ENCODE results near the gene PLCL2.

Gene PLCL2

DNA sequence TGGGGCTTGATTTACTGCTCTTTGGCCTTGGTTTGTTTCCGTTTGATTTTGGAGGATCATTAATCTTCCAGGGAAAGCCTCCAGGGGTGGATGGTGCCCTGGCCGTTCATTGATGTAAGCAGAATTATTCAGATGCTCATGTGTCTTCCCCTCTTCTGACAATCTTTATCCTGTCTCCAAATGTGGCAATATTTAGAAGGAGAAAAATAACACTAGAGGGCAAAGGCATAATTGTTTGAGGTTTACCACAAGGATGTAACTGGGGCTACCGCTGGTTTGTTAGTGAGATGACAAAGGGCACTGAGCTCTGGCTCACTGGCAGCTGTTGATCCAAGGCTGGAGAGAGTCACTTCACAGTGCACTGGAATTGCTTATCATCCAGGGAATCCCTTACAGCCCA lies 18.2 kb upstream of the PLCL2 start:
- peak in 1 of 2 donors; percentile 17 for DNase-seq

DNA sequence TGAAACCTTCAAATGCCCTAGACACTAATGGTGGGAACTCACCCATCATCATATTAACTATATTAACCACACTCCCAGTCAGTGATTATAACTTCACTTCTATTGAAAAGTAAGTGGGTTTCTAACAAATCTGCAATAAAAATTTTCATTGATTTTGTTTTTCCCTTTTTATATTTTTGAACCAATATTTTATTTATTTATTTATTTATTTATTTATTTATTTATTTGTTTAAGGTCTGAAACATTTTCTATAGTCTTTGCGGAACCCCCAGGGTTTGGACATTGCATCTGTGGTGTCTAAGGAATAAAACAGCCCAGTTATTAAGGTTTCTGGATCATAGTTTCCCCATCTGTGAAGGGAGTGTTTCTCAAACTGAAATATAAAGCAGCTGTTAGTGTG lies 16.2 kb upstream of the PLCL2 start:
- no peak for DNase-seq

DNA sequence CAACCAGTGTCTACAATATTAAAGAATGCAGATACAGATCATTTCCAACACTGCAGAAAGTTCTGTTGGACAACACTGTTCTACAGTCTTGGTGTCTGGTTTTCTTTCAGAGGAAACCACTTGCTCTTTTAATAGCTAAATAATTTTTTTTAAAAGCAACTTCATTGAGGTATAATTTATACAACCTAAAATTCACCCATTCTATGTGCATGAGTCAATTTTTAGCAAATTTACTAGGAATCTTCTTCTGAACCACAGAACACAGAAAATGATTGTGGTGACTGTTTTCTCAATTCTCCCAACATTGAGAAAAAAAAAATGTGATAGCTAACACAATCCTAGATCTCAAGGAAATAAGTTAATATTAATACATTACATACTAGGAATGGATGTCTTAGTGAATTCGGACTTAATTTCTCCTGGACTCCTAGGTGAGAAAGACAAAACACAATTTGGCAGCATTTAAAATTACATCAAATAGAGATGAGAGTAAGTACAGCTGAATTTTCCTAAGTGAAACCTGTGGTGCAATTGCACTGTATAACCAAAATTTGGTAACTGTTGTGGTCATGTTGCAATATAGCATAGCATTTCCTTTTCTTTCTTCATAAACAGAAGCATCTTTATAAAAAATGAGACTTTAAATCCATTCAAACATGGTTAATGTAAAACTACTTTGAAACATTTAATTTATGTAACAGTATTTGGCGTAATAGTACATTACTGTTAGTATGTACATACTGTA lies 15.3 kb upstream of the PLCL2 start:
- DNase-seq = no peak

DNA sequence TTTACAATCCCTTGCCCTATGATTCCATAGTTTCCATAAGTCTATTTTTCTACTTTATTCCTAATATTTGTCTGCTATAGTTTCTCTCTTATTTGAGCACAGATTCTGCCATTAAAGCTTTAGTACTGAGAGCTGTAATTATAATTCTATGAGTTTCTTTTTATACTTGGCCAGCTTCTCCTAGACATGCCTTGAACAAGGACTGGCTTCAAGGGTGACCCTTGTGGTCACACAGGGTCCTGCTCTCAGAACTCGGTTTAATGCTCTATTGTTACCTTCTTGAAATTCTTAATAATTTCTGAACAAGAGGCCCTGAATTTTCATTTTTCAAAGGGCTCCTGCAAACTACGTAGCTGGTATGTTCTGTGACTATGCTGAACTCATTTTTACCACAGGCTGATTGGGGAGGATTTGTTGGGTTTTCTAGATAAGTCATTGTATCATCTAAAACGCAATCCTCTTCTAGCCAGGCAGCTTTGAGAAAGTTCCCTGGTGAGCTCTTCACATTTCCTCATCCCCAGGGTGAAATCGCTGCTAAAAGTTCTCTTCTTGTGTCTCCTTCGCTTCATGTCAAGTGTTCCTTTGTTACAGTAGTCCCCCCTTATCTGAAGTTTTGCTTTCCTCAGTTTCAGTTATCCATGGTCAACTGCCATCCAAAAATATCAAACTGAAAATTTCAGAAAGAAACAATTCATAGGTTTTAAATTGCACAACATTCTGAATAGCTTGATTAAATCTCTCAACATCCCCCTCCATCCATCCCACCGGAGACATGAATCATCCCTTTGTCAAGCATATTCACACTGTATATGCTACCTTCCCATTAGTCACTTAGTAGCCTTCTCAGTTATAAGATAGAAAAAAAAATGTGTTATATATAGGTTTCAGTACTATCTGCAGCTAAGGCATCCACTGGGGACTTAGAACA lies 12.6 kb upstream of the PLCL2 start:
- DNase-seq = no peak

DNA sequence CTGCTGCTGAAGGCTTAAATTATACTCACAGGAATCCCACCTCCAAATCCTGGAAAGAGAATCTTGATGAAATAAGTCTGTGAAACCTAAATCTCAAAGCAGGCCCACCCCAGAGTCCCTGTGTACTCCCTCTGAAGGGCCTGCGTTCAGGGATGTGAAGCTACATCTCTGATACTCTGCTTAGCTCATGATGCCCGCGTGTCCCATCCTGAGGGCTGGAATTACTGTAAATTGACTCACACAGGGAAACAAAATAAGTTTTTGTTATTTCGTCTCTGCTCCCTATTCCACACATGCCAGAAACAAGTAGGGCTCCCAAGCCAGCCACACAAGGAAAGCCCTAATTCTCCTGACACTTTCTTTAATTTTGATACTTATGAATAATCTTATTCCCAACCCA lies 10.9 kb upstream of the PLCL2 start:
- DNase-seq = no peak

DNA sequence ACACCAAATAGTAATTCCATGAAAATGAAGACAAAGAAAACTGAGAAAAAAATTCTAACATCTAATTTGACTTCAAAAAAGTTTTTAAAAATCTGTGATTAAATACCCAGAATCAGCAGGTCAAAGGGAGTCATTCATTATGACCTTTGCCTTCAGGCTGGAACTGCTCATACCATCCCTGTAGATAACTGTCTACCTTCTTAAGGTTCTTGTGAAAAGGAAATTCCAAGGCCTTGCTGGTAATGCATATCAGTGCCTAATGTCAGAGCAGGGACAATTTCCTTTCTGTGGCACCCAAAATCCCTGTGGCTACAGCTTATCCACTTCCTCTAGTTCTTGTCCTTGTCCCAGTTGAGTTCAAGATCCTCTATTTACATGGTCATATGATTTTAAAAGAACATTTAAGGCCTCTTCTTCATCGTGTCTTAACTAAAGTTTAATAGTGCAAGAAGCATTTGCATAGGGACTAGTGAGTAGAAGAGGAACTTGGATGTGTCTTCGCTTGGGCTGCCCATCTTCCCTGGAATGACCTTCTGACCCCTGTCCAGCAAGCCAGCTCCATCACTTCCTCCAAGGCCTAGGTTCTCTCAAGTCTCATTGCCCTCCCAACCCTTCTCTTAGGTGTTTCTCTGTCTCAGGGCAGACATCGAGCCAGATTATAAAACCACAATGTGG lies 8.7 kb upstream of the PLCL2 start:
- no peak for DNase-seq

DNA sequence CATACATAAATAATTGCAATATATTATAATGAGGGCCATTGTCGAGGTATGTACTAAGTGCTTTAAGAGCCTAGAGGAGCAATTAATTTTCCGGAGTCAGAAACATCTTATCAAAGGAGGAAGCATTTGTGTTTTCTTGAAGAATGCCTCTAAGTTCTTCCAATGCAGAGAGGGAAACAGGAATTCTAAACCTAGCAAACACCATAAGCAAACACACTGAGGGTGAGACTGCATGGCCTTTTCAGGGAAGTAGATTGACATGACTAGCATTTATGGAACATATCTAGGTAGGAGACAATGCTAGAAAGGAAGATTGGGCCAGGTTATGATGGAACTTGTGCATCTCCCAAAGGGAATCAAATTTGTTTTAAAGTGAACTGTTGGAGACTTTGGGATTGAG lies 7.2 kb upstream of the PLCL2 start:
- DNase-seq = no peak

DNA sequence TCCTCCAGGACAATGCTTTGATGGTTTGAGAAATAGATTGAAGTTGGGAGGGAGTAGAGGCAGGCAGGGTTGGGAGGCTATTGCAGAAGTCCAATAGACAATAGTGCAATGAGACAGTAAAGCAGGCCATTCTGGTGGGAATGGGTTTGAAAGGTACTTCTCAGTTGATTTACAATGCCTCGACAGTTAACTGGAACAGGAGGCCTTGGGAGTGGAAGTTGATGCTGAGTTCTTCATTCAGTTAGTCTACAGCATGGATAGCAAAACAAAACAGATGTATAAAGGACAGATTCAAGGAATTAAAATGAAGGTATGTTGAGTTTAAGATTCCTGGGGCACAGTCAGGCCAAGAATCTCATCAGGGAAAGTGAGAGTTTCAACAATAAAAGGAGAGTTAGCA lies 6.8 kb upstream of the PLCL2 start:
- no peak for DNase-seq

DNA sequence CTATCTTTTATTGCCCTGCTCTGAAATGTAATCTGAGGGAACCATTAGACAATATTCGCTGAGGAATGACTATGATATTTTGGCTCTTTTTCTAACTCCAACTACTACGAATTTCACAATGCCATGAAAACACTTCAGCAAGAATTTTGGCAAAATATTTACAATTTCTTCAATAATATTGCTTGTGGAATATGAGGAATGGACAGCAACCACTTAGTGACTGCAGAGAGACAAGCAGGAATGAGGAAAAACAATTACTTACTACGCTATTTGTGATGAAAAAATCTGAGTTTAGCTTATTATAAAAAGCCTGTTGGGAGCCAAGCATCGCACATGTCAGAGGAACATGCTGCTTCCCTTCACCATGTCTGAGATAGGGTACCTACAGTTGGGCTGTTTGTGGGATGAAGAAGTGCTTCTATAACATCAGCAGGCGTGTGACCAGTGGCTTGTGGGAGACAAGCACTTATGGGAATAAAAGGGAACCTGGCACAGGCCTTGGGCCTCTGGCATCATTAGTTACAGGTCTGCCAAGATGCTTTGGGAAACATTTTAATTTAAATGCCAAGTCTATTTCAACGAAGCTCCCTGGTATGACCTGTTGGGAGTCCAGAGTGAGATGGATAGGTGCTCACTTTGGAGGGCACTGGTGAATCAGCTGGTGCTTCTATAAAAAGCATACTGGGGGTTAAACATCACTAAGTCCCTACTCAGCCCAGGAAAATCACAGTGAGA lies 2.7 kb upstream of the PLCL2 start:
- no peak for DNase-seq

DNA sequence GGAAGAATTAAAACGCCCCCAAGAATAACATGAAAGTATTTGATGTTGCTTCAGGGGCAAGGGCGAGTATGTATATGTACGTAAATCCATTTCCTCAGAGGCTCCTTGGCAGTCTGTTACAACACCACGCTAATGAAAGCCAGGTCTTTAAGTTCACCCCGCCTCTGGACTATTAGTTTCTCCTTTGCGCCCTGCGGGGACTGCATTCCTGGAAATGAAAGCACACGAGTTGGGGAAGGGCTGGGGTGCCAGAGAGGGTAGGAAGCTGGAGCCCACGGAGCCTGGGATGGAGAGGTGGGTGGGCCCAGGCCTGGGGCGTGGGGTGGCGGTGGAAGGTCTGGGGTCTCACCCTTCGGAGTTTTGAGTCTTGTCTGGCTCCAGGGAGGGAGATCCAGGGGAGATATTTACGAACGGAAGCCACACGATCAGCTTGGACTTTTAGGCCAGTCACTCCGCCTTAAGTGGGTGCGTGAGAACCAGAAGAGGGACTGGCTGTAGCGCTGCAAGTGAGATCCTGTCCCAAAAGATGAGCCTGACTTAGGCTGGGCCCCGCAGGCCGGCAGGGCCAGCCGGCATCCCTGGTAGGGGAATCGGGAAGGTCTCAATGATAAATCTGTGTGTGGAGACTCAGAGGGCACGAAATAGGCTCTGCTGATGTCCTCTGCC lies 1.6 kb upstream of the PLCL2 start:
- no peak for DNase-seq

DNA sequence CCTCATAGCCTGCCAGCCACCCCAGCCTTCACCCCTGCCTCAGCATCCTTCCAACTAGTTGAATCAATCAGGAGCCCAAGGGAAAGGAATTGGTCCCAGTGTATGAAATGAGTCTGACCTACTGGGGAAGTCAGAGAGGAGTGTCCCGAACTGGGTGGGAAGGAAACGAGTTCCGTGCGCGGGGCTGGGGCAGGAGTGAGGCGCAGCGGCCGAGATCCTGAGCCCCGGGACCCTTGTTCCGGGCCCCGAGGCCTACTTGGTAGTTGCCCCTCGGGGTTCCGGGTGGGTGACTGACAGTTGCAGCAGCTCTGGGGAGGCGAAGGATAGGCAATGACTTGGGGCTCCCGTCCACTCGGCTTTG lies 1.1 kb upstream of the PLCL2 start:
- DNase-seq = no peak

DNA sequence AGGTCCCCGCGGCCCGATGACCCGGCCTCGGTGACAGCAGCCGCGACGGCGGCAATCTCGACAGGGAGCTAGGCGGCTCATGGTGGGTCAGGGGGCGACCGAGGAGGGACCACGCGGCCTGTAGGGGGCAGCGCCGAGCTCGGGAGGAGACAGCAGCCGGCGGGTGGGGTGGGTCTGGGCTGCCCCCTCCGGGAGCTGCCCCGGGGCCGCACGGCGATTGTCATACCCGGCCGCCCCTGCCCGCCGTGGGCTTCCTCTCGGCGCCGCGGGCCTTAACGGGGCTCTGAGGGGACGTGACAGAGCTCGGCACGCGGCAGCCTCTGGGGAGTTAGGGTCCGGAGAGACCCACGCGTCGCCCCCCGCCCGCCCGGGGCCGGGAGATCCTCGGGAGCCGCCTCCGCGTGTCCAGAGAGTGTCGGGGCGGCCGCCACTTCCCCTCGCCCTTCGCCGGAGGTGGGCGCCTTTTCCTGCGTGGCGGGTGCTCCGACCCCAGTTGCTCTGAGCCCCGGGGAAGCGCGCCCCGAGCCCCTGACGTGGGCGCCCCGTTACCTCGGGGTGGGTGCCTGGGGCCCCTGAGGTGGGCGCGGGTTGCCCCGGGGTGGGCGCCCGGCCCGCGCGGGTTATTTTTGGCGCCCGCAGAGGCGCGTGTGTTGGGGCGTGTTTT lies 539 bp upstream of the PLCL2 start:
- peak; percentile 67 to 71 for DNase-seq

DNA sequence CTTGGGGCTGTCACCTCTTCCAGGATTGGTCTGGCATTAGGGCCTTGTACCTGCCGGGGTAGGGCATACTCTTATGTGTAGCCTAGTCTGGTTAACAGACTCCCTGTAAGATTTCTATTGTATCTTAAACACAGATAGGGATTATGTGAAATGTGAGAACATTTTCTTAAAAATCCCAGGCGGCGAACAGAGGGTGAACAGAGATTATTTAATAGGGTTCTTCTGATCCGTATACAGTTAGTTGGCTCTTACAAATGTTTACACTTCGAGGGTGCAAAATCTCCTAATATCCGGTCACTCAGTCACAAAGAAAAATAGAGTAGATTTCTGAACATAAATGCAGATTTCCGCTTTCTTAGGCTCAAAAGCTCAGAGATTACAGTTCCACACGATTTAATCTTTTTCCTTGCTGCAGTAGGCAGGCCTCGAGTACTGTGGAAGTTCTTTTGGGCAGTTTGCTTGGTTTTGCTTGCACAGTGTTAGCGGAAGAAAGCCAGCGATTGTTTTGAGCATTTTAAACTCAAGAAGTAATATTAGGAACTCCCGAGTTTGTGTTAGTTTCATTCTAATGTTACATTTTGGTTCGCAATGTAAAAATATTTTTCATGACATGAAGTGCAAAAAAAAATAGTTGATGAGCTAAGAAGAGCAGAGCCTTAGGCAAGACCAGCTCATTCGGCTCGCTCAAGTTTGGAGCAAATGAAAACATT lies 993 bp downstream of the PLCL2 start:
- DNase-seq = no peak

DNA sequence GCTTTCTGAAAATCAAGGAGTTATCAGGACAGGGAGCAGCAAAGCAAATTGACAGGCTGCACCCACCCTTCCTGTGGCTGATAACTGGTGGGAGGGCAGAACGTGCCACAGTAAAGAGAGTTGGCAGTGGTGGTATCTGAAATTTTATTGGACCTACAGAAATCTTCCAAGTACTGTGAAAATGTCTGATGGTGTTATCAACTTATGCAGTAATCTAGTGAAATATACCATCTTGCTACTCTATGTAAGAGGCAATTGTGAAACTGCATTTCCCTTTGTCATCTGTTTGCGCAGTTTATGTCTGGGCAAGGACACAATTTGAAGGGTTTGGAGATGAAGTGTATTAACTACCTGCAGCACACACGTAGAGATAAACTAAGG lies 1.5 kb downstream of the PLCL2 start:
- no peak for DNase-seq

DNA sequence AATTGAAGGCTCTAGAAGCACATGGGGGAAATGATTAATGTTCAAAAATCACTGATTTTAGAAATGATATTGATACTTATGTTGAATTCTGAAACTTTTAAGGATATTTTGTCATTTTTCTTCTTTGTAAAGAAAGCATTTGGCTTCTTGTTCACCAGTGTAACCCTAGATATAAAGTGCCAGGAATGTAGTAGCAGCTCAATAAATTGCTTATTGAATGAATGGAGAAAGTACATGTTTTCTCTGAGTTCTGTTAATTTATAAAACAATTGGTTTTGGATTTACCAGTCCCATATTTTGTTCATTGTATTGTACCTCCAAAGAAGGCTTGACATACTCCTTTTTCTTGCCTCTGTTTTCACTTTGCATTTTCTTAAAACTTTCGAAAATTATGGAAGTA lies 2.4 kb downstream of the PLCL2 start:
- DNase-seq = no peak

DNA sequence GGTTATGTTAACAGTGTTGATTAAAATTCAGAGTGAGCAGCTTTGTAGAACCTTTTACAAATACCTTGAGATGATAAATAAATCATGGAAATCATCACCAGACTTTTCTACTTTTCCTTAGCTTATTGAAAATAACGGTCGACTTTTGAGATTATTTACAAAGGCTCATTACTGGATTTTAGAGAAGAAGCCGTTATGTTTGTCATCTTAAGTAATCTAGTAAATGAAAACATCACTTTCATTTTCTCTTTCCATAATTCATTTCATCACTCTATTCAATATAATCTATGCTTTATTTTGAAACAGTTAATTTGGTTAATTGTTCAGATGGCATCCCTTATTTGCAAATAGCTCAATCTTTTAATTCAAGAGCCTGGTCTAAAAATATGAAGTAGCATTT lies 3.6 kb downstream of the PLCL2 start:
- DNase-seq = no peak

DNA sequence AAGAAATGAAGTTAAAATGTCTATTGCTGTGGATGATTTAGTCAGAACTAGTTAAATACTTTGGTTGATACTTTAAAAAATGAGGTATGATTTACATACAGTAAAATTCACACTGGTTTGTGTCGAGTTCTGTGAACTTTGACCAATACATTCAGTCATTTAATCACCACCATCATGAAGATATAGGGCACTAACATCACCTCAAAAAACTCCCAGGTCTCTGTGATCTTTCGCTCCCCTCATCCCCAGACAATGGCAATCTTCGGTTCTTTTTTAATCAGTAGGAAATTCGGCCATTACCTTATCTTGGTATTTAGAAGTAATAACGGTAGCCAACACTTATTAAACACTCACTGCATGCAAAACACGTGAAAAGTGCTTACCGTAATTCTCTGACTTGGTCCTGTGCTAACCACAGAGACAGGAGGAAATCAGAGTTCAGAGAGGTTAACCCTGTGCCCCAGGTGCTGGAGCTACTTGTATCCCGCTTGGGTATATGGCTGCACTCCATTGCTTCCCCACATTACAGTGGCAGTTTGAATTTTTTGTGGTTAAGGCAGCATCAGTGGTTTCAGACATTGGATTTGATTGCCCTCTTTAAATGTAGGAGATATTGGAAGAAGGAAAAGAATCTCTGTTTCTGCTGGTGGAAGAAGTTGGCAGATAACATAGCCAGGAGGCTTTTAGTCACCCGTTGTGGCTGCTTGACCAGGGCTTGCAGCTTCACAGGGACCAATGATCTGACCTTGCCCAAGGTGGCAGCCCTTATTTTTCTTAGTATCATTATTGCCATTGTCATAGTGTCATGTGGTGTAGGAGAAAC lies 4.2 kb downstream of the PLCL2 start:
- DNase-seq = no peak

DNA sequence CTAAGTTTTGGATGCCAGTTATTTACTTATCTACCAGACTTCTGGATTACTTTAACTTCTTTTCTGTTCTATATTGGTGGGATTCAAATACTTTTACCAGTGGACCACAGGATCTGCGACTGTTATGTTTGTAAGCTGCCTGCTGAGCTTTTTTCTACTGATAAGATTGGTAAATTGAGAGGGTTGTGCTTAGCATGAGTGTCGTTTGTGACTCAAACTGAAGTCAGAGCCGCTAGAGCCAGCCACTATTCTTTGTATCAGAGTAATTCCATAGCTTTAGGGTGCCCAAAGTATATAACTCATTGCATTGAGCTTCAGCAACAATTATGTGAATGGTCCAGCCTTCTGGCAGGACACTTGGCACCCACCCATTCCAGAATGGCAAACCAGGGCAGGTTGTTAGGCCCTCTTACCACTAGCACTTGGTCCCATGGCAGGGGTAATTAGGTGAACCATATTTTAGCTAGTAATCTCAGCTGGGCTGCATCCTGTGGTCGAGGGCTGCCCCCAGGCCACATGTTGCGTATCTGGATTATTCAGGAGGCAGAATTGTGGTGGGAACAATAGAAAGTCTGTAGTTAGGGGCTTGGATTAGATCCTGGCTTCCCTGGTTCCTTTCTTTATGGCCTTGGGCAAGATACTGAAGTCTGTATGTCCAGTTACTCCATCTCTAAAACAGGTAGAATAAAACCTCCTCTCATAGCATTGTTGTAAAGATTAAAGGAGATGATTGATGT lies 6.0 kb downstream of the PLCL2 start:
- DNase-seq = no peak

DNA sequence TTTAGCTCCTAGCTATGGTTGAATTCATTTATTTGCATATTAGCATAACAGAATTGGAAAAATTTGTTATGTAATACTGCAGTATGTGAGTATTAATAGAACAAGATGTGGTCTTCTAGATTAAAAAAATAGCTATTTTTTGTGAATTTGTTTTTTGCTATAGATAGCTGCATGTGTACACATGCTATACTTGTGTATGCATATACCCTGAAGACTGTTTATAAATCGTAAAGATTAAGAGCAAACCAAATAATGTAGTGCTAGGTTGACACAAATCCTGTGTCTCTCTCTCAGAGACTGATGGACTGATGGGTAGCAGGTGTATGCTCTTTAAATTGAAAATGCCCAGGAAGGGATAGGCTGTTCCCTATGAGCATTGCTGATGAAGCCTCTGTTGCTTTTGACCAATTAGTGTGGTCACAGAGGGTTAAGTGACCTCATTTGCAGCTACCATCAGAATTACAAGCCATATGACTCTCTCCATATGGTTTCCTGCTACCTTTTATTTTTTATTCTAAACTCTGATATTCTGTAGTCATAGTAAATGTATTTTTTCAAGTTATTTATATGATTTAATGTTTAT lies 9.0 kb downstream of the PLCL2 start:
- no peak for DNase-seq

Measured in bone marrow (tissue), 2 donors.